Gastrocnemius medialis (tissue), 4 donors: ENCODE data around the gene VOPP1. TPM values are rescaled to one million over a fixed set of nuclear protein-coding genes. Genes with fewer than 3 reads are reported as not detected.
A peak's percentile ranks its signal among the peaks of the same experiment; 100 is the strongest.

Experiments
- ATAC-seq, 2 donors: fragments of 150-250 bp; one replicate each; pipeline ENCODE4 v1.9.1; 2016
- DNase-seq, 2 donors: peaks; one replicate each; pipeline ENCODE4 v3.0.0-alpha.2; 2019
- H3K27ac ChIP-seq, 4 donors: fragments of 200-600 bp; sonication (generic); 1 replicate in 1 of 4; 2 replicates in 3 of 4; pipeline ENCODE4 v1.5.1; 2016 to 2018; ENCODE audit warnings: mild to moderate bottlenecking in 2 of 4, moderate library complexity in 1 of 4
- H3K27me3 ChIP-seq, 3 donors: fragments of 200-600 bp; sonication (generic) in 2 of 3; 1 replicate in 1 of 3; 2 replicates in 2 of 3; pipeline versions ENCODE4 v1.5.1 to v1.6.0; 2016 to 2019; ENCODE audit warnings: mild to moderate bottlenecking in 1 of 3, moderate library complexity in 1 of 3
- H3K36me3 ChIP-seq, 2 donors: fragments of 200-600 bp; sonication (generic) in 1 of 2; one replicate each; pipeline ENCODE4 v1.5.1; 2017 to 2018
- H3K4me1 ChIP-seq, 2 donors: fragments of 200-600 bp; sonication (generic) in 1 of 2; one replicate each; pipeline ENCODE4 v1.5.1; 2016 to 2017; ENCODE audit warnings: mild to moderate bottlenecking in 2 of 2
- H3K4me3 ChIP-seq, 4 donors: fragments of 200-600 bp; sonication (generic) in 3 of 4; 1 replicate in 1 of 4; 2 replicates in 3 of 4; pipeline ENCODE4 v1.5.1; 2016 to 2019; ENCODE audit warnings: mild to moderate bottlenecking in 2 of 4
- H3K9me3 ChIP-seq, 3 donors: fragments of 200-600 bp; sonication (generic) in 2 of 3; 1 replicate in 1 of 3; 2 replicates in 2 of 3; pipeline ENCODE4 v1.5.1; 2016 to 2019
- CTCF ChIP-seq, 5 experiments: fragments of 450-650 bp in 3 of 5; fragments of 200-600 bp in 2 of 5; sonication (generic) in 2 of 5; IDR thresholded peaks in 4 of 5; conservative IDR thresholded peaks in 1 of 5; 1 replicate in 4 of 5; 2 replicates in 1 of 5; pipeline ENCODE4 v1.5.1; 2016 to 2019; ENCODE audit warnings: antibody characterized with exemption in 5 of 5, mild to moderate bottlenecking in 3 of 5, moderate library complexity in 3 of 5
- POLR2A ChIP-seq, 2 donors: fragments of 450-650 bp; IDR thresholded peaks; one replicate each; pipeline ENCODE4 v1.6.1; 2017; ENCODE audit warnings: antibody characterized with exemption in 2 of 2, mild to moderate bottlenecking in 2 of 2, moderate library complexity in 2 of 2
- in situ Hi-C, 4 donors: fragments of 200-750 bp; cut with MboI; loops; one replicate each; pipeline versions ENCODE4 v1.15.0 to v1.8.0; 2017; ENCODE audit warnings: low sequenced_read_pairs in 4 of 4
- intact Hi-C: fragments of 100-400 bp; cut with DNase I; formaldehyde crosslinking; loops from one replicate; pipeline ENCODE4 v1.15.1; 2023; ENCODE audit warnings: low total_unique reads
- total RNA-seq, 4 donors: library from RNA; depleted of rRNA; stranded (reverse); fragments of >200 nt; gene quantifications; one replicate each; pipeline versions ENCODE4 v1.1.0 to v1.2.3, GENCODE V29; 2016

VOPP1 gene
- total RNA-seq, 4 donors from 2014 or later: 17.3 to 27.9 (median 26.5) TPM

- H3K27ac ChIP-seq: peak overlapping the region; percentile 57 to 63 (median 63)
- H3K27me3 ChIP-seq: no peaks in the 10 kb centered on the region
- ATAC-seq: peak; percentile 10 to 31
- H3K4me1 ChIP-seq: peaks cover 57 to 80% of the 10 kb centered on the region in 2 donors
- peak; percentile 36 to 53 for DNase-seq
- intact Hi-C loops (no loop called here), in situ Hi-C loops (no loop called here)
- H3K9me3 ChIP-seq: no peaks in the 10 kb centered on the region
- no peaks in the 10 kb centered on the region for H3K36me3 ChIP-seq
- H3K4me3 ChIP-seq: no peak overlapping the region
- TF ChIP-seq CTCF (IDR thresholded peaks at IDR 0.05 in 4 of 5, conservative IDR thresholded peaks at IDR 0.05 in 1 of 5): no peak
- no peak for TF ChIP-seq POLR2A (IDR thresholded peaks at IDR 0.05)
These were observed 37.9 kb downstream of the VOPP1 start for GRCh38 chr7:55534262-55534915.

GRCh38 chr7:55533729-55534080 is 38.6 kb downstream of the VOPP1 start:
- intact Hi-C loops: no loop called here
- TF ChIP-seq CTCF (IDR thresholded peaks at IDR 0.05 in 4 of 5, conservative IDR thresholded peaks at IDR 0.05 in 1 of 5) (no peak), POLR2A (IDR thresholded peaks at IDR 0.05) (no peak)
- H3K4me3 ChIP-seq: no peak overlapping the region
- no peaks in the 10 kb centered on the region for H3K36me3 ChIP-seq
- in situ Hi-C loops: no loop called here
- peaks cover 57 to 75% of the 10 kb centered on the region in 2 donors for H3K4me1 ChIP-seq
- H3K27me3 ChIP-seq: no peaks in the 10 kb centered on the region
- ATAC-seq (no peak), DNase-seq (no peak)
- H3K27ac ChIP-seq: peak overlapping the region; percentile 57 to 63 (median 63)
- no peaks in the 10 kb centered on the region for H3K9me3 ChIP-seq

DNA sequence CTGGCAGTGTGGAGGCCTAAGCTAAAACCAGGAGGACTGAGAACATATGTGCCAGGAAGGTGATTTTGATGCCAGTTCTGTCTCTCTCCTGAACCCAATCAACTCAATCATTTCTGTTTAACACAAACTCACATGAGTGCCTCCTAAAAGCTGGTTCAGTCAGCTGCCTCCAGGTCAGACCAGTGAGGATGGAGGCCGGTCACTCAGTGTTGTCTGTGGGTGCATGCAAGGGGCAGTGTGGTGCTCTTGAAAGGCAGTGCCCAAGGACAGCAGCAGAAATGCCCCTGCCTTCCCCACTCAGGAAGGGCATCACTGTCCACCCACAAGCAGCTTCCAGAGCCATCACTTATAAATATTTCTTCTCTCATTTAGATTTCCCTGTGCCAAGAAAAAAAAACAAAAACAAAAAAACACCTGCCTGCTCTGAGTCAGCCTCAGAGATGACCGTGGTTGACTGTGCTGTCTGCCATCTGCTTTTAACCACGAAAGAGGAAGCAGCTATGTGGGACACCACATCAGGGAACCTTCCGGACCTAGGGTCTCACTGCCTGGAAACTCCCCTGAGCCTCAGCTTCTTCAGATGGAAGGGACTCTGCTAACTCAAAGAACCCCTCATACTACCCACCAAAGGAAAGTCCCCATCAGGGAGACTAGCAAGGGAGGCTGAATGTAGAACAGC is 39.1 kb downstream of the VOPP1 start:
- Histone ChIP-seq H3K4me3 (no peak overlapping the region), H3K36me3 (no peaks in the 10 kb centered on the region), H3K27ac (peak overlapping the region; percentile 57 to 63 (median 63)), H3K4me1 (peaks cover 54 to 71% of the 10 kb centered on the region in 2 donors), H3K27me3 (no peaks in the 10 kb centered on the region), H3K9me3 (no peaks in the 10 kb centered on the region)
- in situ Hi-C loops: no loop called here
- intact Hi-C loops: no loop called here
- peak; percentile 29 to 42 for DNase-seq
- no peak for TF ChIP-seq CTCF (IDR thresholded peaks at IDR 0.05 in 4 of 5, conservative IDR thresholded peaks at IDR 0.05 in 1 of 5)
- no peak for TF ChIP-seq POLR2A (IDR thresholded peaks at IDR 0.05)
- ATAC-seq: peak; percentile 70 to 79

- intact Hi-C loops (no loop called here), in situ Hi-C loops (no loop called here)
- DNase-seq: peak; percentile 31 to 50
These were observed 40.0 kb downstream of the VOPP1 start for GRCh38 chr7:55532150-55532917.

More at GRCh38 chr7:55532150-55532917, 40.0 kb downstream of the VOPP1 start:
- Histone ChIP-seq H3K36me3 (no peaks in the 10 kb centered on the region), H3K27ac (peak overlapping the region; percentile 57 to 63 (median 63)), H3K4me1 (peaks cover 58 to 64% of the 10 kb centered on the region in 2 donors), H3K27me3 (no peaks in the 10 kb centered on the region), H3K4me3 (no peak overlapping the region), H3K9me3 (no peaks in the 10 kb centered on the region)
- peak; percentile 78 to 86 for ATAC-seq
- TF ChIP-seq POLR2A (IDR thresholded peaks at IDR 0.05) (no peak), CTCF (IDR thresholded peaks at IDR 0.05 in 4 of 5, conservative IDR thresholded peaks at IDR 0.05 in 1 of 5) (no peak)
